Endometrial microvascular endothelial cells (primary cell): ENCODE results near the gene RAB41. TPM values are rescaled to one million over a fixed set of nuclear protein-coding genes. Genes with fewer than 3 reads are reported as not detected.
"Not testable (repeated sequence)": the region's sequence is repeated elsewhere in the genome, so short reads cannot be mapped to it uniquely, and the experiment has no call there.

Source experiments
- in situ Hi-C: cut with HindIII; loops from 2 replicates; pipeline ENCODE4 v1.10.0; 2017; ENCODE audit warnings: low sequenced_read_pairs, low pct_unique_long_range_greater_than_20kb; ENCODE audit errors: inconsistent ontology term
- total RNA-seq: library from RNA; depleted of rRNA; stranded (reverse); fragments of >200 nt; gene quantifications from one replicate; pipeline ENCODE4 v1.2.3, GENCODE V29; 2015; ENCODE audit errors: inconsistent ontology term

The RAB41 gene
- not detected for total RNA-seq

GRCh38 chrX:70281951-70282350, at the start of gene RAB41:
TSS of gene RAB41 (plus strand) at chrX:70282172. CDS start at chrX:70282218, 46 bp downstream.
- in situ Hi-C loops: no loop called here

- in situ Hi-C loops: no loop called here
Measured at GRCh38 chrX:70234355-70234754, 47.6 kb upstream of the RAB41 start, which contains the start of gene AWAT1. TSS of gene AWAT1 (plus strand) at chrX:70234655. CDS start at chrX:70234696, 41 bp downstream.

DNA sequence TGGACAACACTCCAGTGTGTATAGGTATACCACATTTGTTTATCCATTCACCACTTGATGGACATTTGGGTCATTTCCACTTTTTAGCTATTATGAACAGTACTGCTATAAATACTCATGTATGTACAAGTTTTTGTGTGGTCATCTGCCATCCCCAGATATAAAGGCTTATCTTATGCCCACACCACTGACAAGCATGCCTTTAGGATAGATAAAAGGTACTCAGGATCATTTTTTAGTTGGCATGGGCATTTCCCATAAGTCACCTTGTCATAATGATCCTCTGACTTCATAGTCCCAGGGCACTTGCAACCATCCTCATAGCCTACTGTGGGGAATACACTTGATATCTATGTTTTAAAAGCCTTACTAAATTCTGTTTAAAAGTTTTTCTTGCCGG, 41.2 kb upstream of the RAB41 start:
- in situ Hi-C loops: no loop called here

DNA sequence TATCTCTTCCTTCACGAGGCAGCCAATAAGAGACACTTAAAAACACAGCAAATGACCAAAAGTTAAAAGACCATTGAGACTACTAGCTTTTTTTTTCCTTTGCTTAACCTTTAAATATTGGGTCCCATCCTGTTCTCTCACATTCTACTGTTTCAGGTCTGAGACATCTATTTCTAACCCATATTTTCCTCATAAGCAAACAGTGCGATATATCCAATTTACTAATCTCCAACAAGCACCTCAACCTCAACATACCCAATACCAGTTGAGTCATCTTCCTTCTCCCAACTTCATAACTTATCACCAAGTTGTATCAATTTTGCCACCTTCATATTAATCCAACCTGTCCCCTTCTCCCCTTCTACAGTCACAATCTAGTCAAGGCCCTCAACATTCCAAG, 40.5 kb upstream of the RAB41 start:
- in situ Hi-C loops: no loop called here

- in situ Hi-C loops: not testable (repeated sequence)
Measured at GRCh38 chrX:70243601-70244000, 38.4 kb upstream of the RAB41 start.

DNA sequence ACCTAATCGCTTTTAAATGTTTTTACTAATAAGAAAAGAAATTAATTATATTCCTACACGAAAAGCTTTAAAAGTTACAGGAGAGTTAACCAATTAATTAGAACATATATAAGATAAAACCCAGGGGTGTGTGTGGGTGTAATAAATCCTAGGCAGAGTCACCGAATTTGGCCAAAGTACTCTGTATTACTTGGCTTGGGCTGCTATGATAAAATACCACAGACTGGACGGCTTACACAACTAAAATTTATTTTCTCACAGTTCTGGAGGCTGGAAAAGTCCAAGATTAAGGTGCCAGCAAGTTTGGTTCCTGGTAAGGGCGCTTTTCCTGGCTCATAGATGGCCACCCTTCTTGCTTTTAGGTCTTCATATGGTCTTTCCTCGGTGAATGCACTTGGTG, 37.1 kb upstream of the RAB41 start:
- in situ Hi-C loops: no loop called here

DNA sequence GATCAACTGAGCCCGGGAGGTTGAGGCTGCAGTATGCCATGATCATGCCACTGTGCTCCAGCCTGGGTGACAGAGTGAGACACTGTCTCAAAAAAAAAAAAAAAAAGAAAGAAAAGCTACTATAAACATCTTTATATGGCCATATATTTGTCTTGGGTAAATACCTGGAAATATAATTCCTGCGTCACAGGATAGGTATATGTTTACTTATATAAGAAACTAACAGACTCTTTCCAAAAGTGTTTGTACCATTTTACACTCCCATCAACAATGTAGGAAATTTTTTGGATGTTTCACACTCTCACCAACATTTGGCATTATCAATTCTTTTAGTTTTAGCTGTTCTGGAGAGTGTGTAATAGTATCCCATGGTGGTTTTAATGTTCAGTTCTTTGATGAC, 34.7 kb upstream of the RAB41 start:
- in situ Hi-C loops: no loop called here

DNA sequence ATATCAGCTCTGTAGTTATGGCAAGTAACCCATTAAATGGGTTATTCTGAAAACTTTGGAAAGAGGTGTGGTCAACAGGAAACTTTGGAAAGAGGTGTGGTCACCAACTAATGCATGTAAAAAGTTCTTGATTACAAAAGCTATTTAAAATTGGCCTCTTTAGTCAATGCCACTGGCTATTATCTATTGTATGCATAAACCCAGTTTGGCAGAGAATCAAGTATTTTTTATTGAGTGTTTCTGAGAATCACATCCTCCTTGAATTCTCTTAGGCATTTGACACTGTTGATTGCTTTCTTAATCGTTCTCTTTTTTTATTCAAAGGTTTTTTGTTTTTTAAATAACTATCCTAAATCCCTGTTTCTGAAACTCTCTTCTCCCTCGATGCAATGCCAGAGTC, 29.5 kb upstream of the RAB41 start:
- in situ Hi-C loops: no loop called here

- in situ Hi-C loops: no loop called here
Measured at GRCh38 chrX:70253377-70254062, 28.5 kb upstream of the RAB41 start.

GRCh38 chrX:70254063-70254400, 27.9 kb upstream of the RAB41 start:
- in situ Hi-C loops: no loop called here

GRCh38 chrX:70254909-70255308, 27.1 kb upstream of the RAB41 start:
- in situ Hi-C loops: no loop called here

DNA sequence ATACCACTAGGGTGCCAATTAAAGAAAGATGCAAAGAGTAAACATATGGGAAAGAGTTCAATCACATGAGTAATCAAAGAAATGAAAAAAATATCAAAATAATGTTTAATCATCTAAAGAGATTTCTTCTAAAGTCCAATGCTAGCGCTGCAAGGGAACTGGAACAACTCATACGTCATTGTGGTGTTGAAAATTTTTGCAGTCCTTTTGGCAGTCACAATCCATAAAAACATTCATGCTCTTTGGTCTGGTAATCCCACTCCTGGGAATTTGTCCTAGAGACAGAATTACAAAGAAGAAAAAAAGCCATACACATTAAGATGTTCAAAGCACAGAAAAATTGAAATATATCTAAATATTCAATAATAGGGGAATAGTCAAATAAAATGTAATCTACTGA, 26.5 kb upstream of the RAB41 start:
- in situ Hi-C loops: no loop called here

- in situ Hi-C loops: no loop called here
Measured at GRCh38 chrX:70257423-70258288, 24.3 kb upstream of the RAB41 start.

GRCh38 chrX:70260104-70260503, 21.9 kb upstream of the RAB41 start, which contains the start of gene P2RY4:
TSS of gene P2RY4 (minus strand) at chrX:70260204. CDS start at chrX:70259624, 580 bp downstream.
- in situ Hi-C loops: no loop called here

GRCh38 chrX:70262952-70263567, 18.9 kb upstream of the RAB41 start:
- in situ Hi-C loops: no loop called here

GRCh38 chrX:70264784-70265183, 17.2 kb upstream of the RAB41 start:
- in situ Hi-C loops: no loop called here

- in situ Hi-C loops: no loop called here
Measured at GRCh38 chrX:70268034-70268433, 13.9 kb upstream of the RAB41 start, which contains the start of gene ARR3. TSS of gene ARR3 (plus strand) at chrX:70268334. CDS start at chrX:70269386, 1,052 bp downstream.

GRCh38 chrX:70274029-70274428, 7.9 kb upstream of the RAB41 start:
- in situ Hi-C loops: not testable (repeated sequence)

- in situ Hi-C loops: no loop called here
Measured at GRCh38 chrX:70279081-70279480, 2.9 kb upstream of the RAB41 start.

GRCh38 chrX:70280573-70280972, 1.4 kb upstream of the RAB41 start:
- in situ Hi-C loops: no loop called here
